HTR-8/SVneo (cell line): Measurements from ENCODE around the gene NLRP3.
A peak's percentile ranks its signal among the peaks of the same experiment; 100 is the strongest.

ENCODE experiments used
- DNase-seq: peaks from one replicate; pipeline ENCODE4 v3.0.0; 2011; ENCODE audit warnings: low spot score, mixed read lengths; ENCODE audit not compliant: insufficient read length
- FAIRE-seq: peaks from 2 replicates; lab custom pipeline; 2011; peaks lifted over from hg19 to GRCh38; lab: Jason Lieb, UNC

NLRP3 gene

DNA sequence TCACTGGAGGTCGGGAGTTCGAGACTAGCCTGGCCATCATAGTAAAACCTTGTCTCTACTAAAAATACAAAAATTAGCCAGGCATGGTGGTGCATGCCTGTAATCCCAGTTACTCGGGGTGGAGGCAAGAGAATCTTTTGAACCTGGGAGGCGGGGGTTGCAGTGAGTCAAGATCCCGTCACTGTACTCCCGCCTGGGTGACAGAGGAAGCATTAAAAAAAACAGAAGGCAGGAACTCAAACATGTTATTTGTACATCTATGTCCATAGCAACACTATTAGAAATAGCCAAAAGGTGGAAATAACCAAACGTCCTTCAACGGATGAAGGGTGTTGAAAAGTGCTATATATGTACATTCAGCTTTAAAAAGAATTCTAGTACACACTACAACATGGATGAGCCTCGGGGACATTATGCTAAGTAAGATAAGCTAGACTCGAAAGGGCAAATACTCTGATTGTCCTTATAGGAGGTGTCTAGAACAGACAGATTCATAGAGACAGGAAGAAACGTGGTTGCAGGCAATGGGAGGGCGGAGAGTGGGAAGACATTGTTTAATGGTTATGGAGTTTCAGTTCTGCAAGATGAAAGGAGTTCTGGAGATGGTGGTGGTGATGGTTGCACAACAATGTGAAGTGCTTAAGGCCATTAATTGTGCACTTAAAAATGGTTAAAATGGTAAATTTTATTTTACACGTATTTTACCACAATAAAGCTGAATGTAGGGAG lies 19.2 kb downstream of the NLRP3 start:
- FAIRE-seq (no peak), DNase-seq (no peak)

DNA sequence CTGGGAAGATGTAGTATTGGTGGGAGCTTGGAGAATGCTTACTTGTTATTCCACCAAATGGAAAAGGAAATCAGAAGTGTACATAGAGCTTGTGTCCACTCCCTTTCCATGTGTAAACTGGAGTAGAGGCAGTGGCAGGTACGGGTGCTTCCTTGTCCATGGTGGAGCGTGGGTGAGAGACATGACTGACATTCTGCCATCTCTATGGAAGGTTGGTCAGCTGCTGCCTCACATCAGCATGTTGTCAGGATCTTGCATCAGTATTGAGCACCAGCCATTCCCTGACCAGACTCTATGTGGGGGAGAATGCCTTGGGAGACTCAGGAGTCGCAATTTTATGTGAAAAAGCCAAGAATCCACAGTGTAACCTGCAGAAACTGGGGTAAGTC lies 19.8 kb downstream of the NLRP3 start:
- no peak for DNase-seq
- FAIRE-seq, result no peak

DNA sequence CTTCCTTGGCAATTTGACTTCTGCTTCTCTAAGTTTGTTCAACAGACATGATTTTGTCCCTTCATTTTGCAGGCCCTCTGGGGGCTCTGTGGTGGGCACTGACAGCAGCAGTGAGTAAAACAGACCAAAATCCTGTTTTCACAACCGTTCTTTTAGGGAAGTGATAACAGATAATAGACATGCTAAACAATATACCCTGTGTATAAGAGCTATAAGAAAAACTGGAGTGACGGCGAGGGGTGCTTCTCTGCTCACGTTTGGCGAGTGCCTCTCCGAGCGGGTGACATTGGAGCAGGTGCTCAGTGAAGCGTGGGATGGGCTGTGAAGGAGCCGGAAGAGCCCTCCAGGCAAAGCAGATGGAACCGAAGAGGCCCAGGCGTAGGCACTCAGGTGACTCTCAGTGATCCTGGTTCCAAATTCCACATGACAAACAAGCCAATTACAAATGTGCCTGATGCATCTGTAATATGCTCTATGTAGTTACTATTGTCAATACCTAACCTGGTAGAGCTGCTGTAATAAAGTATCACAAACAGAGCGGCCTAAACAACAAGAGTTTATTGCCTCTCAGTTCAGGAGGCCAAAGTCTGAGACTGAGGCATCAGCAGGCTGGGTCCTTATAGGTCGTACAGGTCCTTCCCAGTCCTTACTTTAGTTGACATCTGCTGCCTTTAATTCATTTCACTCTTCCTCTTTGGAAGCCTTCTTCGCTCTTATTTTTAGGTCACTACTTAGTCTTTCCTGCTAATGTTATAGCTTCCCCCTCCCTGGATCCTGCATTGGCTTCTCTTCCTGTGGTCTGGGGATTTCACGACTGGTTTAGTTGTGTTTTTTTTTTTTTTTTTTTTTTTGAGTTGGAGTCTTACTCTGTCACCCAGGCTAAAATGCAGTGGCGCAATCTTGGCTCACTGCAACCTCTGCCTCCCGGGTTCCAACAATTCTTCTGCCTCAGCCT lies 21.9 kb downstream of the NLRP3 start:
- FAIRE-seq (no peak), DNase-seq (no peak)

DNA sequence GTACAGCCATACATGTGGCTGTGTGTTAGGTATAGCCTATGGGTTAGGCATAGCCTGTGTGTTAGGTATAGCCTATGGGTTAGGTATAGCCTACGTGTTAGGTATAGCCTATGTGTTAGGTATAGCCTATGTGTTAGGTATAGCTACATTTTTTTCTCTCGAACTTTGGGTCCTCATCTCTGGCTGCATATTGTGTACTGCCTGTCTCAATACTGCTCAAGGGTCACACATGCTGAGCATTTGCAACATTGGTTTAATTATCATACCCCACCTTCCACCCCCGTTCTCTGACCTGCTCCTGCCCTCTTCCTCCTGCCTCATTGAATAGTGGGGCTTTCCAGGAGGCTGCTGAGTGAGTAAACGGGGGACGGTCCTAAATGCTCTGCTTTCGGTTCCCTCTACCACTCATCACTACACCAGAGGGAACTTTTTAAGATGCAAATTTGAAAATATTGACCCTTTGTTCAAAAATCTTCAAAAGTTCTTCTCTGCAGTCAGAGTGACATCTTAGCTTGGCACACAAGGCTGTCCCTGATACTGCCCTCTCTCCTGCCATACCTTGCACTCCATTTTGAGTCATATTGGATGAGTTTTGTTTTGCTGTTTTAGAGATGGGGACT lies 24.1 kb downstream of the NLRP3 start:
- DNase-seq (no peak), FAIRE-seq (no peak)

DNA sequence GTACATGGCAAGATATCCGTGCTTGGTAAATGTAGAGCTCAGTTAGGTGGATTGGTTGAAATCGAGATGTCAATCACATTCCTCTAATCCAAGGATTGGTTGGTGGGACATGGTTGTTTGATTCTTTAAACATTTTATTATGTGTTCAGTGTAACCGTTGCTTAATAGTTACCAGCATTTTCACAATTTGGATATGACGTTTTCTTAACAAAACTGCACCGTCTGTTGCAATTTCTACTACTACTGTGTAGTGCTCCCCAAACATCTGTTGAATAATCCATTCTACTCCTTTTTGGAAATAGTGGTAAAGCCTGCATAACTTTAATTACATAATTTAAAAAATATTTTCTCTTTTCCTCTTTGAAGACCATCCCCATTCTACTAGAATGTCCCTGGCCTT lies 25.6 kb downstream of the NLRP3 start:
- DNase-seq (no peak), FAIRE-seq (no peak)

DNA sequence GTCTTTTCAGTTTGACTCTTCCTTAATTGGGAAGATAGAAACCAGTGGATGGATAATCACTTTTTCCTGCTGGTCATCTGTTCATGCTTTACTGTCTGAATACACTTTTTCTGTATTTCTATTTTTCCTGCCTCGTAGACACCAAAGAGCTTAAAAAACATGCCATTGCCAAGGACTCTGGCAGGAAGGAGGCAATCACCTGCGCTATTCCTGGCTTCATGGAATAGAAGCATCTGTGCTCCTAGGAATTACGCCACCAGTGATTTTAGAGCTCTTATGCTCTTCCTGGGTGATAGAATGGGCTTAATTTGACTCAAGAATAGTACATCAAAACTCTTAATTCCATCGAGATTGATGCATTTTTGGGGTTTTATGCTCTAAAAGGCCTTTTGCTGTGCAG lies 26.2 kb downstream of the NLRP3 start:
- FAIRE-seq (no peak), DNase-seq (no peak)

DNA sequence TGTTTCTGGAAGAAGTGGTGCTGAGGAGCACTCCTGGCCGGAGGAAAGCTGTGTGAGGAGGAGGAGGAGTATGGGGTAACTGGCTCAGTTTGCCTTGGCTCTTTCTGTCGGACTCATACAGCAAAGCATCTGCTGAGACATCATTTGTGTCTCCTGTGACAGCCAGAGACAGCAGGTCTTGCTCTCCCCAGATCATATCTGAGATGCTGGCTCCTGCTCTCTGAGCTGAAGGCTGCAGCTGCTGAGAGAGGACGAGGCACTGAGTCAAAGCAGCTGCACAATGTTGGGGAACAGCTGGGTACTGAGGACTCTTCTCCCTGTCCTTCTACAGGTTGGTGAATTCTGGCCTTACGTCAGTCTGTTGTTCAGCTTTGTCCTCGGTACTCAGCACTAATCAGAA lies 27.7 kb downstream of the NLRP3 start:
- FAIRE-seq (no peak), DNase-seq (no peak)

DNA sequence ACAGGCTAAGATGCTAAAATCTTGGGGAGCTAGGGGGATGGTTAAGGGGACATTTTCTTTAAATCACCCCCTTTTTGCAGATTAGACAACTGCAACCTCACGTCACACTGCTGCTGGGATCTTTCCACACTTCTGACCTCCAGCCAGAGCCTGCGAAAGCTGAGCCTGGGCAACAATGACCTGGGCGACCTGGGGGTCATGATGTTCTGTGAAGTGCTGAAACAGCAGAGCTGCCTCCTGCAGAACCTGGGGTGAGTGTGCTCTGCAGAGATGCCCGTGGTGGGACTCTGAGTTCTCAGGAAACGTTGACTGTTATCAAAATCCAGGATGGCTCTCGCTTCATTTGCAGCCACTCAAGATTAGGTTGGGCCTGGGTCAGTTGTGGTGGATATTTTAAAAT lies 28.6 kb downstream of the NLRP3 start:
- no peak for DNase-seq

DNA sequence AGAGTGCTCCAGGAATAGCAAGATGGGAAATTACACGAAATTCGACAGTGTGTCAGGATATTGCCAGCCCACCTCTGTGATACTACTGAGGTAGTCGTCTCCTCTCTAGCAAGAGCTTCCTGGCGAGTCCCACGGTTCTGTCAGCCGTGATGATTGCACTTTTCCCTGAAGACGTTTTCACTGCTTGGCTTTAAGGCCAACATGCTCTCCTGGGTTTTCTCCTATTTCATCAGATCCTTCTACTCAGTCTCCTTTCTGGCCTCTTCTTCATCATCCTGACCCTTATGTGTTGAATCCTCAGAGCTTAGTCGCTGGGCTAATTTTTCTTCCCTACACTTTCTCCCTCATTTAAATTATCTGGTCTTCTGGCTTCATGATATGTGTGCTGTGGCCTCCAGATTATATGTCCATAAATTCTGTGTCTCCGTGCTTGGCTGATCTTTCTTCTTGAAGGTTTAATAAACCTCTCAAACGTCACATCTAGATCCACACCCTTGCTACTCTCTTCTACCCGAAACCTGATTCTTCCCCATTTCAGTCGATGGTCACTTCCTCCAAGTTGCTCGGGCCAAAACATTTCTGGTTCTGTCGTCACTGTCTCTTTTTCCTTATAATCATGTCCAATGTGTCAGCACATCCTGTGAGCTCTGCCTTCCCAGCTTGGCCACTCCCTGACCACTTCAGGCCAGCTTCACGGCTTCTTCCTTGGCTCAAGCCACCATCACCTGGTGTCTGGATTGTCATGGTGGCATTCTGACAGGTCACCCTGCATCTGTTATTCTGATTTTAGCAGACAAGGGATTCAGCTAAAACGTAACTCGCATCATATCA lies 29.8 kb downstream of the NLRP3 start:
- DNase-seq, result no peak
- FAIRE-seq, result no peak

More for the DNA sequence above, 28.6 kb downstream of the NLRP3 start:
- FAIRE-seq, result no peak

DNA sequence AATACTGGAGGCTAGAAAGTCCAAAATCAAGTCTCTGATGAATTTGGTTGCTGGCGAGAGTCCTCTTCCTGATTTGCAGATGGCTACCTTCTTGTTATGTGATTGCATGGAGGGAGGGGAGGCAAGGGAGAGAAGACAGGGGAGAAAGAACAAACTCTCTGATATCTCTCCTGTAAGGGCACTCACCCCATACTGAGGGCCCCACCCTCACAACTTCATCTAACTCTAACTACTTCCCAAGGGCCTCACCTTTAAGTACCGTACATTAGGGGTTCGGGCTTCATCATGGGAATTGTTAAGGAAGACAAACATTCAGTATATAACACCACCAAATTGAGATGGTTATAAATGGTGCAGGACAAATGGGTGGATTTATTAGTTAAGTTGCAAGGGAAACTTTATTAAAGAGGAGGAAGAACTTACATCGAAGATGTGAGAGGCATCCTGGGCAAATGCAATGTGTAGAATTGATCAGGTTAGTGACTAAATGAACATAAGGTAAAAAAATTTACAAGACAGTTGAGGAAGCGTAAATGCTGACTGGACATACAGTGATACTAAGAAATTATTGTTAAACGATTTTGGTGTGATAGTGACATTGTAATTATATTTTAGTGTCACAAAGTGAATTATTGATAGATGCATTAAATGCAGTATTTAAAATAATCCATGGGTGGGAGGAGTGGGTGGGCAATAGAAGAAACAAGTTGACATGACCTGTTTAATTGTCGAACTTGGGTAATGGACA lies 31.4 kb downstream of the NLRP3 start:
- FAIRE-seq (no peak), DNase-seq (no peak)

DNA sequence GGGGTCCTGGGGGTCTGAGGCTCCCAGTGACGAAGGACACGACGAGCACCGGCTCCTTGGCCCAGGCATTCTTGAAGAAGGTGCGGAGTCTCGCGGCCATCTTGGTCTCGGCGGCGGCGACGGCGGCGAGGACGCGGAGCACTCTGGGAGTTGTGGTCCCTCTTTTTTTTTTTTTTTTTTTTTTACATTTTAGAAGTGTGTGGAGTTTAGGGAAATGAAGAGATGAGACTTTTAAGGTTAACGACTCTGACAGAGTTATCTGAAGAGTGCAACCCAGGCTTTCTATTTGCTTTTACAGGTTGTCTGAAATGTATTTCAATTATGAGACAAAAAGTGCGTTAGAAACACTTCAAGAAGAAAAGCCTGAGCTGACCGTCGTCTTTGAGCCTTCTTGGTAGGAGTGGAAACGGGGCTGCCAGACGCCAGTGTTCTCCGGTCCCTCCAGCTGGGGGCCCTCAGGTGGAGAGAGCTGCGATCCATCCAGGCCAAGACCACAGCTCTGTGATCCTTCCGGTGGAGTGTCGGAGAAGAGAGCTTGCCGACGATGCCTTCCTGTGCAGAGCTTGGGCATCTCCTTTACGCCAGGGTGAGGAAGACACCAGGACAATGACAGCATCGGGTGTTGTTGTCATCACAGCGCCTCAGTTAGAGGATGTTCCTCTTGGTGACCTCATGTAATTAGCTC lies 32.3 kb downstream of the NLRP3 start:
- DNase-seq (peak; percentile 41), FAIRE-seq (no peak)

DNA sequence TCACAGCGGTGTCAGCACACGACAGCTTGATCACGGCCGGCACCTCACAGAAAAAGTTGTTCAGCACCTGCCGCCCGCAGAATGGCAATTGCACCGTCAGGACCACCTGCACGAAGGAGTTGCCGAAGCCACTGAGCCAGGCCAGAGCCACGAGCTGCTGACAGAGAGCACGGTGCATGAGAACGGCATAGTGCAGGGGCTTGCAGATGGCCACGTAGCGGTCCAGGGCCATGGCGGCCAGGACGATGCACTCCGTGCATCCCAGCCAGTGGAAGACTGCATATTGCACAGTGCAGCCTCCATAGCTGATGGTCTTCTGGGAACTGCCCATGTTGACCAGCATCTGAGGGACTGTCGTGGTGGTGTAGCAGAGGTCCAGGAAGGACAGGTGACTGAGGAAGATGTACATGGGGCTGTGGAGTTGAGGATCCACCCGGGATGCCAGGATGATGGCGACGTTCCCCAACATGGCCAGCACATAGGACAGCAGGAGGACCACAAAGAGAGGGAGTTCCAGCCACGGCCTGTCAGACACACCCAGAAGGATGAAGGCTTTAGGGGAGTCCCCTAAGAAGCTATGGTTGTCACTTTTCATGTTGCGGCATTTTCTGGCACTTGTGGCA lies 35.5 kb downstream of the NLRP3 start:
- FAIRE-seq (no peak), DNase-seq (no peak)

DNA sequence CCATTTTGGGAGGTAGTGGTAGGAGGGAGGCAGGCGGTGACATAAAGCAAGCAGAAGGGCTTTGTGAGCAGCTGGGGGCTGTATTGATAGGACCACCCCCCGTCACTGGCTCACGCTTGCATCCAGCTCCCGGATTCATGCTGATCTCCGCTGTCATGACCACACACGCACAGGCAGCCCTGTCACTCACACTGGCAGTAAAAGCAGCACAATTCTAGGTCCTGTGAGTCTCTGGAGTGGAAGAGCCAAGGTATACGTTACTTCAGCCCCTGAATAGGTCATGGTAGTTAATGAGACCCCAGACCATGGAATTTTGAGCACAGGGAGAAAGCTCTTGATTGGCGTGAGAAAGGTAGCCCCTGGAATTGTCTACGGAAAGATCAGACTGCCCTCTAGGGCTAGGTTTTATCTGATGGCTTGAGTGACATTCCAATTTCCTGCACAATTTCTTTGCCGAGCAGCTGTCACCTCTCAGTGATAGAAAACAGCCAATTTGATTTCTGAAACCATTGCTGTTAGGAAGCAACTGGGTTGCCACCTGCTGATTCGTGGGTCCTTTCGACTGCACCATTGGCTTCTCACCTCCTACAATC lies 36.6 kb downstream of the NLRP3 start:
- FAIRE-seq (no peak), DNase-seq (no peak)

DNA sequence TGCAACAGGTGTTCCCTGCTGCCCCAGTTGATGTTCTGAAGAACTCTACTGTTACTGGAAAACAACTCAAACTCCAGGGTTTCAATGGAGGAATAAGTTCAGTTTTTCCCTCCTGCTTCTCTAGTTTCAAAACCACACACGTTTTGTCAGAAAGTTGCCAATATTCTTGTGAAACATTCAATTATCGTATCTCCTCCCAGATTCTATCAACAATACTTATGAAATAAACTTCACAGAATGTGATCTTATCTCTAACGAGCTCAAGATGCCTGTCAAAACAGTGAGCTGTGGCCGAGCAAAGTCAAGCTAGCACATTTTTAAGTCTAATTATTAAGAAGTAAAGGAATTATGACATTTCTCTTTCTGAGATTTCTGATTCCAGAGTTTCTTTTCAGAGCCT lies 37.3 kb downstream of the NLRP3 start:
- FAIRE-seq (no peak), DNase-seq (no peak)

DNA sequence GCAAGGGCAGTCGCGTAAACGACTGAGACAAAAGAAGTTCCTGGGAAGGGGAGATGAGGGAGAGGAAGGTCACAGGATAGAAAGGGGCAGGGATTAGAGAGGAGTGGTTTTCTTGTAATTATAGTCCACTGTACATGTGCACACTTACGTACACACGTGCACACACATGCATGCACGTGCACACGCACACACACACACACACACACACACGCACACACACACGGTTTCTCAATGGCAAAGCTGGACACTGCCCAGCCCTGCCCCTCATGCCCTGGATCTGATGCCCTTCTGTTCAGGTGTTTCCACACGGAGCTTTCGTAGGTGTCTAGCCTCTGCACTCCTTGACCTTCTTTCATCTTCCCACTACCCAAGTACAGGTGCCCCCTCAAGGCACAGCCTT lies 38.0 kb downstream of the NLRP3 start:
- DNase-seq, result no peak
- no peak for FAIRE-seq

DNA sequence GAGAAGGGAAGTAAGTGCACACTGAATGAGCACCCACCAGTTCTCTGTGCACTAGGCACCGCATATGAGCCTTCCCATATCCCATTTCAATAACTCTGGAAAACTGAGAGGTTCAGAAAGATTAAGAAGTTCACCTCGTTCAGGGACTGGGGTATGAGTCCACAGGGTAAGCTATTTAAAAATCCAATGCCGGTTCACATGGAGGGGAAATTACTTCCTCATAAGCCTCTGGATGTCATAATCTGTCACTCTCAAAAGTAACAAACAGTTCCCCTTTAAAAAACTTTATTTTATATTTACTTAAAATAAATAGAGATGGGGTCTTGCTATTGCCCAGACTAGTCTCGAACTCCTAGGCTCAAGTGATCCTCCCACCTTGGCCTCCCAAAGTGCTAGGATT lies 40.0 kb downstream of the NLRP3 start:
- FAIRE-seq (no peak), DNase-seq (no peak)

DNA sequence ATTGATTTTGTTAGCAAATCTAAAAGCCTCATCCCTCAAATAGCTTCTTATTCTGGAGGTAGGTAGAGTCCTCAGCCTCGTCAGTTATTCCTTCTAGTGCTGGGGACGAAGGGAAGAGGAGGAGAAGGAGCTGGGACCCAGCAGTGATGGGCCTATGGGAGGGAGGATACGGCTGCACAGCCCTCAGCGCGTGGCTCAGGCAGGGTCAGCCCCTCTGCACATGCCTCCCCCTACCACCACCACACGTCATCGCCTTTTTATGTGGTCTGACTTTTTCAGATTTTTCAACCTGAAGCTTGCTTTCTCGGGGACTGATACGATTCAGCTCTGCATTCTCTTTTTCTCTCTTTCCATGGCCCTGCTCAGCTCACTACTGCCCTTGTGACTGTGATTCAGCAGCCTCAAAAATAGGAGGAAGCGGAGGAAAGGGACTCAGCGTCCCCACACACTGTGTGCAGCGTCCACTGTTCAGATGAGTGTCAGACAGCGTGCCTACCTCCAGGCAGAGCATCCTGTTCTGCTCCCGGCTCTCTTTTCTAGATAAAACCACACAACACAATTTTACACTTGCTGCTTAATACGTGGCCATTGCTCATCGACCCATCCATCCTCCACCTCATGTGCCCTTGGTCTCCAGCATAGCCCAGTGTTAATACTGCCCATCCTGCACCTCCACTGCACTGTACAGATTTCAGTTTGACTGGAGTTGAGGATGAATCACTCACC lies 41.1 kb downstream of the NLRP3 start:
- FAIRE-seq (no peak), DNase-seq (no peak)

DNA sequence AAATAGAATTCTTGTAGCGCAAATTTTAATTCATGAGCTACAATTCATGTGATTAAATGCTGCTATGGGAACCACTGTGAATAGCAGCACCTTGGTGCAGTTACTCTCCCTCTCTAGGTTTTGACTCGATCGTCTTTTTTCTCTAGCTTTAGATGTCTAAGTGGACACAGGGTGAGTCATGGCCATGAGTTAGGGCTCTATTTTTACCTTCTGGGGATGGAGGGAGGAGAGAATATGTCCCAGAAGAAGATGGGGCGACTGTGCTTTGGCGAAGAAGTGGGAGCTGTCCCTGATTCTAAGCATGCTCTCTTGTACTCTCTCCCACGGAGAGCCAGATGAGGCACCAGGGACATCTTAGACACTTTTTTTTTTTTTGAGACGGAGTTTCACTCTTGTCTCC lies 43.5 kb downstream of the NLRP3 start:
- DNase-seq, result no peak
- no peak for FAIRE-seq
